Body of pancreas (tissue), 4 donors: ENCODE results near the gene REPIN1. TPM values are rescaled to one million over a fixed set of nuclear protein-coding genes. Genes with fewer than 3 reads are reported as not detected.

Experiments used
- ATAC-seq: fragments of 150-250 bp; one replicate; pipeline ENCODE4 v1.9.1; 2016
- DNase-seq, 4 donors: peaks; one replicate each; pipeline ENCODE4 v3.0.0-alpha.2; 2019
- H3K27ac ChIP-seq, 4 donors: fragments of 200-600 bp; sonication (generic); 1 replicate in 3 of 4; 2 replicates in 1 of 4; pipeline versions ENCODE4 v1.5.1 to v1.6.1; 2016 to 2019; ENCODE audit warnings: mild to moderate bottlenecking in 1 of 4, mixed read lengths in 1 of 4, moderate library complexity in 1 of 4
- H3K27me3 ChIP-seq, 2 donors: fragments of 200-600 bp; sonication (generic); one replicate each; pipeline ENCODE4 v1.6.0; 2016; ENCODE audit warnings: mild to moderate bottlenecking in 1 of 2
- H3K36me3 ChIP-seq, 2 donors: fragments of 200-600 bp; sonication (generic); replicated peaks in 1 of 2; 2 replicates each; pipeline ENCODE4 v1.5.1; 2016; ENCODE audit warnings: low read depth in 2 of 2; ENCODE audit not compliant: insufficient read depth in 1 of 2
- H3K4me1 ChIP-seq: fragments of 200-600 bp; sonication (generic); one replicate; pipeline ENCODE4 v1.6.0; 2016
- H3K4me3 ChIP-seq, 2 donors: fragments of 200-600 bp; sonication (generic); 1 replicate in 1 of 2; 2 replicates in 1 of 2; pipeline ENCODE4 v1.5.1; 2016 to 2019
- H3K9me3 ChIP-seq, 3 donors: fragments of 200-600 bp; sonication (generic); 1 replicate in 2 of 3; 2 replicates in 1 of 3; pipeline ENCODE4 v1.5.1; 2016
- CTCF ChIP-seq, 7 experiments: fragments of 450-650 bp in 4 of 7; fragments of 200-600 bp in 3 of 7; sonication (generic) in 3 of 7; IDR thresholded peaks; one replicate each; pipeline ENCODE4 v1.5.1; 2016 to 2019; ENCODE audit warnings: antibody characterized with exemption in 7 of 7
- POLR2A ChIP-seq, 3 donors: fragments of 450-650 bp; IDR thresholded peaks; one replicate each; pipeline ENCODE4 v1.6.1; 2016; ENCODE audit warnings: antibody characterized with exemption in 3 of 3, mild to moderate bottlenecking in 2 of 3
- WGBS, 2 donors: methylation state at CpG; one replicate each; pipeline ENCODE4 v1.1.5; 2017; 5-methylcytosine and 5-hydroxymethylcytosine counted together
- intact Hi-C: fragments of 100-400 bp; cut with DNase I; formaldehyde crosslinking; loops from one replicate; pipeline ENCODE4 v1.15.1; 2023
- total RNA-seq, 2 donors: library from RNA; depleted of rRNA; stranded (reverse); fragments of >200 nt; gene quantifications; one replicate each; pipeline ENCODE4 v1.1.0, GENCODE V29; 2016

Gene REPIN1
- total RNA-seq, 2 donors from 2014 or later: 77.0 to 117 TPM

DNA sequence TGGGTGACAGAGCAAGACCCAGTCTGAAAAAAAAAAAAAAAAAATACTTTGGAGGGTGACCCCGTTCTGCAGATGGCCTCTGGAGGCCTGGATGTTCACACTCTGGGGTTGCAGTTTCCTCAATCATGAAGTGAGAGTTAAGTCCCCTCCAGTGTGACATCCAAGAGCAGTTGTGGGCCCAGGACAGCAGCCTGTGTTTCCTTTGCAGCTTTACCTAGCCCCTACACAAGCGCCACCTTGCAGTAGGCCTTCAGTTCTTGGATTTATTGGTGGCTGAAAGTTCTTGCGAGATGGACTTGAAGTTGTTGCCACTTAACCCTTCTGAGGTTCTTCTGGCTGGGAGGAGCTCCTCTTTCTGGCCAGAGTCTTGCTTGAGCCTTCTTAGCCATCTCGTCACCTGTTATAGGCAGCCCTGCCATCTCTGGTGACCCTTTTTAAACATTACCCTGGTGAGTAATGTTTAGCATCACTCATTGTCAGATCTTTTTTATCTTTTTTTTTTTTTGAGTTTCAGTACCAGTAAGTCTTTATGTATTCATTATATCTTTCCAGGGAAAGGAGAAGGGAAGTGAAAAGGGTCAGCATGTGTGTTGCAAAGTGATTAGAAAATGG, 41.9 kb upstream of the REPIN1 start:
- TF ChIP-seq CTCF (IDR thresholded peaks at IDR 0.05) (no peak), POLR2A (IDR thresholded peaks at IDR 0.05) (no peak)
- Histone ChIP-seq H3K36me3 (no peaks in the 10 kb centered on the region), H3K27ac (no peak overlapping the region), H3K4me3 (no peak overlapping the region), H3K27me3 (no peaks in the 10 kb centered on the region), H3K4me1 (peaks cover 25% of the 10 kb centered on the region), H3K9me3 (no peaks in the 10 kb centered on the region)
- 83 to 84% methylated on average over 4 of the region's 4 CpGs for WGBS, 2 donors
- no peak for ATAC-seq
- intact Hi-C loops: no loop called here
- no peak for DNase-seq

GRCh38 chr7:150327308-150327707, 41.3 kb upstream of the REPIN1 start:
- Histone ChIP-seq H3K4me1 (peaks cover 20% of the 10 kb centered on the region), H3K27me3 (no peaks in the 10 kb centered on the region), H3K36me3 (no peaks in the 10 kb centered on the region), H3K9me3 (no peaks in the 10 kb centered on the region), H3K4me3 (no peak overlapping the region), H3K27ac (no peak overlapping the region)
- intact Hi-C loops: no loop called here
- DNase-seq (no peak), ATAC-seq (no peak)
- no peak for TF ChIP-seq POLR2A (IDR thresholded peaks at IDR 0.05)
- TF ChIP-seq CTCF (IDR thresholded peaks at IDR 0.05): no peak
- 95 to 98% methylated on average over 3 of the region's 3 CpGs for WGBS, 2 donors

GRCh38 chr7:150329331-150330120, 39.1 kb upstream of the REPIN1 start:
- ATAC-seq: peak; percentile 47
- Histone ChIP-seq H3K27me3 (no peaks in the 10 kb centered on the region), H3K4me3 (no peak overlapping the region), H3K4me1 (peaks cover 8% of the 10 kb centered on the region), H3K27ac (peak overlapping the region in 1 of 4 donors; percentile 1), H3K36me3 (no peaks in the 10 kb centered on the region), H3K9me3 (no peaks in the 10 kb centered on the region)
- 70 to 81% methylated on average over 17 to 22 of the region's 22 CpGs for WGBS, 2 donors
- DNase-seq: peak; percentile 41 to 73 (median 59)
- intact Hi-C loops: no loop called here
- TF ChIP-seq CTCF (IDR thresholded peaks at IDR 0.05) (no peak), POLR2A (IDR thresholded peaks at IDR 0.05) (no peak)

DNA sequence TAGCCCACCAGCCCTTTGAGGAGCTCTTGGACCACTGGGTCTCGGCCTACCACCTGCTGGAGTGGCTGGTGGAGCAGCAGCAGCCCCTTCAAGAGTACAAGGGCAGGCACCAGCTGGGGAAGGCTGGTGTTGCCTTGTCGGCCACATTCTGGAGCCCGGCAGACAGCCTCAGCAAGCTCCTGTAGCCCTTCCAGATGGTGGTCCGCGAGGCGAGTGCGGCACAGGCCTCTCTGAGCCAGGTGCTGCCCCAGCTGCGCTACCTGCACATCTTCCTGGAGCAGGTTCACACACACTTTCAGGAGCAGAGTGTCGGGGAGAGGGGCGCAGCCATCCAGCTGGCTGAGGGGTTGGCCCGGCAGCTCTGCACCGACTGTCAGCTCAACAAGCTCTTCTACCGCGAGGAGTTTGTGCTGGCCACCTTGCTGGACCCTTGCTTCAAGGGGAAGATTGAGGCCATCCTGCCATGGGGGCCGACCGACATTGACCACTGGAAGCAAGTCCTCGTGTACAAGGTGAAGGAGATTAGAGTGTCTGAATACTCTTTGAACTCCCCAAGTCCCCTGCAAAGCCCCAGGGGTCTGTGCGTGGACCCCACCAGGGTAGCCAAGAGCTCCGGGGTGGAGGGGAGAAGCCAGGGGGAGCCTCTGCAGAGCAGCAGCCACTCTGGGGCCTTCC, 38.3 kb upstream of the REPIN1 start:
- intact Hi-C loops: no loop called here
- 90% methylated on average over 5 to 19 of the region's 19 CpGs for WGBS, 2 donors
- peaks cover 10% of the 10 kb centered on the region for H3K4me1 ChIP-seq
- no peak for ATAC-seq
- H3K36me3 ChIP-seq: no peaks in the 10 kb centered on the region
- TF ChIP-seq POLR2A (IDR thresholded peaks at IDR 0.05) (no peak), CTCF (IDR thresholded peaks at IDR 0.05) (no peak)
- no peaks in the 10 kb centered on the region for H3K27me3 ChIP-seq
- DNase-seq: no peak
- no peak overlapping the region for H3K27ac ChIP-seq
- no peak overlapping the region for H3K4me3 ChIP-seq
- no peaks in the 10 kb centered on the region for H3K9me3 ChIP-seq
